Gastrocnemius medialis (tissue), 4 donors: Measurements from ENCODE around the gene LSAMP.

Experiments used
- POLR2A ChIP-seq, 2 donors: fragments of 450-650 bp; IDR thresholded peaks; one replicate each; pipeline ENCODE4 v1.6.1; 2017; ENCODE audit warnings: antibody characterized with exemption in 2 of 2, mild to moderate bottlenecking in 2 of 2, moderate library complexity in 2 of 2
- TF ChIP-seq, protein P1 (sequence below), 5 experiments: fragments of 450-650 bp in 3 of 5; fragments of 200-600 bp in 2 of 5; sonication (generic) in 2 of 5; IDR thresholded peaks in 4 of 5; conservative IDR thresholded peaks in 1 of 5; 1 replicate in 4 of 5; 2 replicates in 1 of 5; pipeline ENCODE4 v1.5.1; 2016 to 2019; ENCODE audit warnings: antibody characterized with exemption in 5 of 5, mild to moderate bottlenecking in 3 of 5, moderate library complexity in 3 of 5

DNA sequence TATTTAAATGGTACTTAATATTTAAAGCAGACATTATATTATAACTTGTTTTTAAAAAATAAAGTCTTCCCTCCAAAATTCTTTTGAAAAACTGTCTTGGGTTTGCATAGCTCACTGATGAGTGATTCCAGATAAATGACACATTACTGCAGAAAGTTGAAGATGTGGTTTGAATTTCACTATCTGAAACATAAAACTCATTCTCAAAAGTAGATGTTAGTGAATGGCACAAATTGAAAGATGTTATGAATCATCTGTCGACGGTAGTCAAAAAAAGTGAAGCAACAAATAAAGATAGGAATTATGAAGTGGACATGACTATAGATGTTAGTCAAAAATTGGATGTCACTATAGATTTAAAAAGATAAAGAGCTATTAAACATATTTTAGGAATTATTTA is 541.4 kb downstream of the LSAMP start:
- TF ChIP-seq POLR2A (IDR thresholded peaks at IDR 0.05): no peak
- TF ChIP-seq, protein P1, sequence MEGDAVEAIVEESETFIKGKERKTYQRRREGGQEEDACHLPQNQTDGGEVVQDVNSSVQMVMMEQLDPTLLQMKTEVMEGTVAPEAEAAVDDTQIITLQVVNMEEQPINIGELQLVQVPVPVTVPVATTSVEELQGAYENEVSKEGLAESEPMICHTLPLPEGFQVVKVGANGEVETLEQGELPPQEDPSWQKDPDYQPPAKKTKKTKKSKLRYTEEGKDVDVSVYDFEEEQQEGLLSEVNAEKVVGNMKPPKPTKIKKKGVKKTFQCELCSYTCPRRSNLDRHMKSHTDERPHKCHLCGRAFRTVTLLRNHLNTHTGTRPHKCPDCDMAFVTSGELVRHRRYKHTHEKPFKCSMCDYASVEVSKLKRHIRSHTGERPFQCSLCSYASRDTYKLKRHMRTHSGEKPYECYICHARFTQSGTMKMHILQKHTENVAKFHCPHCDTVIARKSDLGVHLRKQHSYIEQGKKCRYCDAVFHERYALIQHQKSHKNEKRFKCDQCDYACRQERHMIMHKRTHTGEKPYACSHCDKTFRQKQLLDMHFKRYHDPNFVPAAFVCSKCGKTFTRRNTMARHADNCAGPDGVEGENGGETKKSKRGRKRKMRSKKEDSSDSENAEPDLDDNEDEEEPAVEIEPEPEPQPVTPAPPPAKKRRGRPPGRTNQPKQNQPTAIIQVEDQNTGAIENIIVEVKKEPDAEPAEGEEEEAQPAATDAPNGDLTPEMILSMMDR (IDR thresholded peaks at IDR 0.05 in 4 of 5, conservative IDR thresholded peaks at IDR 0.05 in 1 of 5): no peak
